ENCODE results near the gene VMP1. TPM values are rescaled to one million over a fixed set of nuclear protein-coding genes. Genes with fewer than 3 reads are reported as not detected.

The VMP1 gene
- total RNA-seq, 2 experiments from 2014 or later, result 73.6 to 81.1 TPM

DNA sequence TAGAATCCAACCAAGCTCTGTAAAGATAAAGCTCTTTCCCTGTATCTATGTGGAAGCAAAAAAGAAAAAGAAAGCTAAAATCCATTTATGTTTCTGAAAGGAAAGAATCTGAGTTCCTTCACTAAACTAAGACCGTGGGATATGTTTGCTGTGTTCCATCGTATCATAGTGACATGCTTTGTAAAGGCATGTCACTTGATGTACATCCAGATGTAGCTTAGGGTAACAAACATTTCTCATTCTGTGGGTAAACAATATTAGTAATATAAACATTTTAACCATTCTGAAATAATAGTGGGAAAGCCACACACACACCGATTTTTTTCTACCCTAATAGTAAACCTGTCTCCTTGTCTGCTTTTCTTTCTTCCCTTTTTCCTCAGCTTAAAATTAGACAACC, 107.2 kb downstream of the VMP1 start:
- Mint-ChIP-seq H3K27me3 (no peaks in the 10 kb centered on the region), H3K4me3 (no peak overlapping the region), H3K27ac (no peak overlapping the region), H3K36me3 (ENCODE audit: low read depth) (peaks cover 43% of the 10 kb centered on the region), H3K9me3 (no peaks in the 10 kb centered on the region), H3K4me1 (ENCODE audit: low read depth) (no peaks in the 10 kb centered on the region)
- H3K4me1 ChIP-seq (ENCODE audit: insufficient read depth, low read length), result no peaks in the 10 kb centered on the region
- intact Hi-C loops (cut with DNase I, micrococcal nuclease), result no loop called here
- no peak overlapping the region for H3K4me3 ChIP-seq (ENCODE audit: low read length)
- no peak overlapping the region for H3K27ac ChIP-seq (ENCODE audit: low read depth in 1 of 2, low read length in 2 of 2)
- H3K27me3 ChIP-seq (ENCODE audit: control insufficient read depth in 1 of 2, insufficient read depth in 2 of 2, low read length in 2 of 2), result no peaks in the 10 kb centered on the region
- CTCF ChIA-PET, result interaction anchor here (1.0 kb wide), 1 partner anchor 57 kb away, joined by 3 read pairs; no protein-coding TSS in a partner anchor
- TF ChIP-seq, protein P1, sequence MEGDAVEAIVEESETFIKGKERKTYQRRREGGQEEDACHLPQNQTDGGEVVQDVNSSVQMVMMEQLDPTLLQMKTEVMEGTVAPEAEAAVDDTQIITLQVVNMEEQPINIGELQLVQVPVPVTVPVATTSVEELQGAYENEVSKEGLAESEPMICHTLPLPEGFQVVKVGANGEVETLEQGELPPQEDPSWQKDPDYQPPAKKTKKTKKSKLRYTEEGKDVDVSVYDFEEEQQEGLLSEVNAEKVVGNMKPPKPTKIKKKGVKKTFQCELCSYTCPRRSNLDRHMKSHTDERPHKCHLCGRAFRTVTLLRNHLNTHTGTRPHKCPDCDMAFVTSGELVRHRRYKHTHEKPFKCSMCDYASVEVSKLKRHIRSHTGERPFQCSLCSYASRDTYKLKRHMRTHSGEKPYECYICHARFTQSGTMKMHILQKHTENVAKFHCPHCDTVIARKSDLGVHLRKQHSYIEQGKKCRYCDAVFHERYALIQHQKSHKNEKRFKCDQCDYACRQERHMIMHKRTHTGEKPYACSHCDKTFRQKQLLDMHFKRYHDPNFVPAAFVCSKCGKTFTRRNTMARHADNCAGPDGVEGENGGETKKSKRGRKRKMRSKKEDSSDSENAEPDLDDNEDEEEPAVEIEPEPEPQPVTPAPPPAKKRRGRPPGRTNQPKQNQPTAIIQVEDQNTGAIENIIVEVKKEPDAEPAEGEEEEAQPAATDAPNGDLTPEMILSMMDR (IDR thresholded peaks at IDR 0.05), result no peak
- H3K36me3 ChIP-seq (ENCODE audit: insufficient read depth, low read length), result peaks cover 17% of the 10 kb centered on the region
- ATAC-seq (ENCODE audit: poor library complexity), result no peak
- DNase-seq, result no peak
- no peaks in the 10 kb centered on the region for H3K9me3 ChIP-seq (ENCODE audit: control insufficient read depth in 1 of 2, insufficient read depth in 1 of 2, low read length in 2 of 2)
- POLR2A ChIA-PET, result interaction anchor here (1.3 kb wide), 1 partner anchor 29 kb away, joined by 3 read pairs; no protein-coding TSS in a partner anchor

DNA sequence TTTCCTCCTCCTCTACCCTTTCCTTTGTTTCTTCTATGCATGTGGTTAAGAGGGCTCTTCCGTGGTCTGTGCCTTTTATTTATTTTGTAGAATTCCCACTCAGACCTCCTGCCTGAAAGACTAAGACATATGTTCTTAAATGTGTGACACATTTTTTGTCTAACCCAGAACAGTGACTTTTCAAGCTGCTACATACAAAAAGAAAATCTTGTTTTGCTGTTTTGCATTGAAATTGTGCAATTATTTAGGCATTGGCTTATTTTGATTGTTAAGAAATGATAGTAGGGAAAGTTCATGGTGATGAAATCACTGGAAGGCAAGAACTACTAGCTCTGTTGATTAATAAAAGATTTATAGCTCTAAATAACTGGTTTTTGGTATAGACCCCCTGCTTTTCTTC, 108.5 kb downstream of the VMP1 start:
- TF ChIP-seq, protein P1 (IDR thresholded peaks at IDR 0.05), result no peak
- intact Hi-C loops (cut with DNase I, micrococcal nuclease), result no loop called here
- POLR2A ChIA-PET, result no interaction called here
- Histone ChIP-seq H3K4me3 (ENCODE audit: low read length) (no peak overlapping the region), H3K9me3 (ENCODE audit: control insufficient read depth in 1 of 2, insufficient read depth in 1 of 2, low read length in 2 of 2) (no peaks in the 10 kb centered on the region), H3K4me1 (ENCODE audit: insufficient read depth, low read length) (no peaks in the 10 kb centered on the region), H3K36me3 (ENCODE audit: insufficient read depth, low read length) (peaks cover 17% of the 10 kb centered on the region), H3K27me3 (ENCODE audit: control insufficient read depth in 1 of 2, insufficient read depth in 2 of 2, low read length in 2 of 2) (no peaks in the 10 kb centered on the region), H3K27ac (ENCODE audit: low read depth in 1 of 2, low read length in 2 of 2) (no peak overlapping the region)
- ATAC-seq (ENCODE audit: poor library complexity), result no peak
- Mint-ChIP-seq H3K4me3 (no peak overlapping the region), H3K27ac (no peak overlapping the region), H3K4me1 (ENCODE audit: low read depth) (no peaks in the 10 kb centered on the region), H3K27me3 (no peaks in the 10 kb centered on the region), H3K36me3 (ENCODE audit: low read depth) (peaks cover 53% of the 10 kb centered on the region), H3K9me3 (no peaks in the 10 kb centered on the region)
- no peak for DNase-seq
- CTCF ChIA-PET, result no interaction called here

DNA sequence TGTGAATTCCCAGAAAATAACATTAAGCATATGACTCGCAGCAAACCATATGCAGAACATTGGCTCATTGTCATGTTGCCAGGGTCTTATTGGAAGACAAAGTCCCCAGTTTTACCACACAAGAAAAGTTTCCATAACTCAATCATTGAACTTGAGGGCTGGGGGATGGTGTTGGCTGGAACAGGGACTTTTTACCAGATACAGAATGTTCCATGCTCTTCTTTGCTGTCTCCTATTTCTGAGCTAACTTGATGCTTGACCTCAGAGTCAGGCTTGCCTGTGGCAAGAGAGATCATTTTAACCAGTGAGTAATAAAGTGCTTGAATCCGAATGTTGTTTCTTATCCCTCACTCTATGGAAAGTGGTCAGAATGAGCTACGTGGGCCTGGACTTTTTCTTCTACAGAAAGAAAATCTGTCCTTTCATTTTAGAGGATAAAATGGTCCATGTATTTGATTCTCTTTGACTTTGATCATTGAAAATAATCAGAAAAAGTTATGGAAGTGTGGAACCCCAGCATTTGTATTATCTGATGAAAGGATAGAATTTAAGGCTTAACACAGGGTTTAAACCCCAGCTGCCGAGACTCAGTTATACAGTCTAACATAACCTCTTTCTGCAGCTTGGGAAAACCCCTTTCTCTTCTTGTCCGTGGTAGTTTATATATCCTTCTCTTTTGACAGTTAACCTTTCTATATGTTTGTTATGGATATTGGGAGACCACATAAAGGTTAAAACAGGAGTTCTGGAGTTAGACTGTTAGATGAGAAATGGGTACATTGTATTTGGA, 118.3 kb downstream of the VMP1 start:
- DNase-seq (peak in 2 of 14 experiments; percentile 52), ATAC-seq (ENCODE audit: poor library complexity) (no peak)
- ChIA-PET CTCF (interaction anchor here (0.7 to 1.8 kb wide), 4 partner anchors 12 to 72 kb away, joined by 3 to 4 read pairs (median 3); no protein-coding TSS in a partner anchor), POLR2A (interaction anchor here (0.7 to 1.5 kb wide), 4 partner anchors 8 to 54 kb away, joined by 3 to 11 read pairs (median 3); no protein-coding TSS in a partner anchor)
- Histone ChIP-seq H3K4me3 (ENCODE audit: low read length) (no peak overlapping the region), H3K27ac (ENCODE audit: low read depth in 1 of 2, low read length in 2 of 2) (peak overlapping the region in 1 of 2 donors; percentile 58), H3K36me3 (ENCODE audit: insufficient read depth, low read length) (no peaks in the 10 kb centered on the region), H3K4me1 (ENCODE audit: insufficient read depth, low read length) (peaks cover 45% of the 10 kb centered on the region), H3K27me3 (ENCODE audit: control insufficient read depth in 1 of 2, insufficient read depth in 2 of 2, low read length in 2 of 2) (no peaks in the 10 kb centered on the region), H3K9me3 (ENCODE audit: control insufficient read depth in 1 of 2, insufficient read depth in 1 of 2, low read length in 2 of 2) (no peaks in the 10 kb centered on the region)
- H3K4me3 Mint-ChIP-seq, result peak overlapping the region; percentile 34
- H3K27me3 Mint-ChIP-seq, result no peaks in the 10 kb centered on the region
- TF ChIP-seq, protein P1 (IDR thresholded peaks at IDR 0.05), result no peak
- intact Hi-C loops (cut with DNase I, micrococcal nuclease), result no loop called here
- no peaks in the 10 kb centered on the region for H3K9me3 Mint-ChIP-seq
- peaks cover 48% of the 10 kb centered on the region for H3K4me1 Mint-ChIP-seq (ENCODE audit: low read depth)
- peaks cover 8% of the 10 kb centered on the region for H3K36me3 Mint-ChIP-seq (ENCODE audit: low read depth)
- peak overlapping the region; percentile 75 for H3K27ac Mint-ChIP-seq
